Sigmoid colon (tissue), 7 donors: ENCODE data around the gene RAB31. TPM values are rescaled to one million over a fixed set of nuclear protein-coding genes. Genes with fewer than 3 reads are reported as not detected.
A peak's percentile ranks its signal among the peaks of the same experiment; 100 is the strongest.

Experiments
- DNase-seq: peaks from one replicate; pipeline ENCODE4 v3.0.0-alpha.2; 2019
- H3K27ac ChIP-seq, 4 donors: fragments of 200-600 bp; sonication (generic); one replicate each; pipeline ENCODE4 v1.5.1; 2016 to 2019; ENCODE audit warnings: mild to moderate bottlenecking in 1 of 4
- H3K27me3 ChIP-seq, 3 donors: fragments of 200-600 bp; sonication (generic); one replicate each; pipeline ENCODE4 v1.5.1; 2019; ENCODE audit warnings: mild to moderate bottlenecking in 1 of 3
- H3K36me3 ChIP-seq, 4 donors: fragments of 200-600 bp; sonication (generic); one replicate each; pipeline ENCODE4 v1.5.1; 2016 to 2019
- H3K4me1 ChIP-seq, 4 donors: fragments of 200-600 bp; sonication (generic); one replicate each; pipeline ENCODE4 v1.5.1; 2017 to 2019
- H3K4me3 ChIP-seq, 4 donors: fragments of 200-600 bp; sonication (generic); one replicate each; pipeline ENCODE4 v1.5.1; 2017 to 2019; ENCODE audit warnings: mild to moderate bottlenecking in 2 of 4, moderate library complexity in 1 of 4
- H3K9me3 ChIP-seq, 4 donors: fragments of 200-600 bp in 3 of 4; sonication (generic) in 3 of 4; one replicate each; pipeline versions ENCODE4 v1.5.1 to v1.6.1; 2013 to 2019
- CTCF ChIP-seq, 4 experiments: fragments of 450-650 bp in 3 of 4; fragments of 200-600 bp in 1 of 4; IDR thresholded peaks; one replicate each; pipeline ENCODE4 v1.5.1; 2016 to 2019; ENCODE audit warnings: antibody characterized with exemption in 4 of 4, mild to moderate bottlenecking in 3 of 4, moderate library complexity in 2 of 4
- EP300 ChIP-seq, 4 donors: sonication (generic); formaldehyde crosslinking; IDR thresholded peaks; one replicate each; pipeline ENCODE4 v1.6.1; 2017; ENCODE audit warnings: antibody characterized with exemption in 4 of 4
- POLR2A ChIP-seq, 2 donors: fragments of 450-650 bp; IDR thresholded peaks; one replicate each; pipeline ENCODE4 v1.6.1; 2016; ENCODE audit warnings: antibody characterized with exemption in 2 of 2, mild to moderate bottlenecking in 2 of 2, moderate library complexity in 2 of 2
- POLR2AphosphoS5 ChIP-seq, 4 donors: sonication (generic); formaldehyde crosslinking; IDR thresholded peaks; one replicate each; pipeline ENCODE4 v1.6.1; 2017; ENCODE audit warnings: antibody characterized with exemption in 4 of 4
- WGBS, 2 donors: extraction: QIAGEN DNeasy Blood & Tissue Kit; methylation state at CpG; one replicate each; pipeline ENCODE4 v1.1.7; 2013; 5-methylcytosine and 5-hydroxymethylcytosine counted together
- intact Hi-C: fragments of 100-400 bp; cut with DNase I; formaldehyde crosslinking; loops from one replicate; pipeline ENCODE4 v1.15.1; 2023
- polyA plus RNA-seq, 3 donors: library from polyadenylated mRNA; stranded (reverse); fragments of 200-250 nt; gene quantifications; one replicate each; pipeline ENCODE4 v1.2.3, GENCODE V29; 2013
- total RNA-seq, 4 donors: library from RNA; depleted of rRNA; stranded (reverse); fragments of >200 nt; gene quantifications; one replicate each; pipeline ENCODE4 v1.1.0, GENCODE V29; 2016
- donor health status: healthy with polysubstance abuse.
- donor health status: Bipolar disorder and iron deficiency.
- donor health status: healthy.

The RAB31 gene
- total and polyA plus RNA-seq, 7 donors, result 16.2 to 74.6 (median 52.0) TPM

GRCh38 chr18:9714266-9715087 lies 6.4 kb downstream of the RAB31 start:
- Histone ChIP-seq H3K27ac (peak overlapping the region in 2 of 4 donors; percentile 0 to 7), H3K27me3 (no peaks in the 10 kb centered on the region), H3K4me3 (no peak overlapping the region), H3K4me1 (peaks cover 0 to 69% (median 30%) of the 10 kb centered on the region in 4 donors), H3K9me3 (no peaks in the 10 kb centered on the region), H3K36me3 (no peaks in the 10 kb centered on the region)
- 96% methylated on average over 10 of the region's 10 CpGs for WGBS, 2 donors
- peak; percentile 37 for DNase-seq
- TF ChIP-seq POLR2A (IDR thresholded peaks at IDR 0.05), result no peak
- no peak for TF ChIP-seq EP300 (IDR thresholded peaks at IDR 0.05)
- no peak for TF ChIP-seq CTCF (IDR thresholded peaks at IDR 0.05)
- no peak for TF ChIP-seq POLR2AphosphoS5 (IDR thresholded peaks at IDR 0.05)
- intact Hi-C loops, result no loop called here

DNA sequence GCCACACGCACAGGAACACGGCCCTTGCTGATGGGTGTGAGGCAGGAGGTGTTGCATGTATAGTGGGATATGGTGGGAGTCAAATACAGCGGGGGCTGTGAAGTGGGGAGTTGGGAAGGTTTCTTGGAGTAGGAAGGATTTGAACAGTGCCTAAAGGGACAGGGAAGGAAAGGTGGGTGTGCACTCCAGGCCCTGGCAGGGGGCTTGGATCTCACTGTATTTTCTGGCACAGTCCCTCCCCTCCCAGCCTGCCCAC lies 6.9 kb downstream of the RAB31 start:
- Histone ChIP-seq H3K4me3 (no peak overlapping the region), H3K27ac (peak overlapping the region in 2 of 4 donors; percentile 0 to 7), H3K27me3 (no peaks in the 10 kb centered on the region), H3K36me3 (no peaks in the 10 kb centered on the region), H3K4me1 (peaks cover 0 to 69% (median 29%) of the 10 kb centered on the region in 4 donors), H3K9me3 (no peaks in the 10 kb centered on the region)
- WGBS, 2 donors, result 91 to 95% methylated on average over 3 of the region's 3 CpGs
- intact Hi-C loops, result no loop called here
- TF ChIP-seq CTCF (IDR thresholded peaks at IDR 0.05) (no peak), EP300 (IDR thresholded peaks at IDR 0.05) (no peak), POLR2A (IDR thresholded peaks at IDR 0.05) (no peak), POLR2AphosphoS5 (IDR thresholded peaks at IDR 0.05) (no peak)
- peak; percentile 12 for DNase-seq

DNA sequence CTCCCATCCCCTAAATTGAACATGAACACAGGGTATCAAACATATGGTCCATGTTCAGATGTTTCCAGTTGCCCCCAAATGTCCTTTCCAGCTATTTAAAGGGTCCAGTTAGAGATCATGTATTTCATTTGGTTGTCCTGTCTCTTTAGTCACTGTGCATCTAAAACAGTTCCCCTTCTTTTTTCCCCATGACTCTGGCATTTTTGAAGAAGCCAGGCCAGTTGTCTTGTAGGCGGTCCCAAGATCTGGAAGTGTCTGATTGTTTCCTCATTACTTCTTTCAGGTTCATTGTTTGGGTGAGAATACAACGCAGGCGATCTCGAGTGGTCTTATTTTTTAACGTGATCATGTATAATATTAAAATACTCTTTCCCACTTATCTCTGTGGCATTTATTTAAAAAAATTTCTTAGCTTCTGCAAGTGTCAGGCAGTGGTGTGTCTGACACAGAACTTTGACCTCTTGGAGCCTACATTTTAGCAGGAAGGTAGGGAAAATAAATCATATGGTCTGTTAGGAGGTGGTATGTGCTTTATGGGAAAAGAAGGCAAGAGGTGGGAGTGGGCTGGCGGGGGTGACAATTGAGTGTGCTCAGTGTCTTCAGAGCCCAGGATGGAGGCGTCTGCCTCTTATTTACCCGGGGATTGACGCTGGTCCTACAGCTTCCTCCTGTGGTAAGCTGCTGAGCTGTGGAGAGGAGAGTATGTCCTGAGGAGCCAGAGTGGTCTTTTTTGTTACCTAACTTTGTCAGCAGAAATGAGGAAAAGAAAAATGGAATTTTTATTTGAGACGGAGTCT lies 8.1 kb downstream of the RAB31 start:
- H3K9me3 ChIP-seq, result no peaks in the 10 kb centered on the region
- TF ChIP-seq EP300 (IDR thresholded peaks at IDR 0.05) (no peak), POLR2AphosphoS5 (IDR thresholded peaks at IDR 0.05) (no peak), CTCF (IDR thresholded peaks at IDR 0.05) (no peak), POLR2A (IDR thresholded peaks at IDR 0.05) (no peak)
- no peaks in the 10 kb centered on the region for H3K36me3 ChIP-seq
- intact Hi-C loops, result no loop called here
- 66 to 72% methylated on average over 10 of the region's 10 CpGs for WGBS, 2 donors
- no peak overlapping the region for H3K4me3 ChIP-seq
- peak; percentile 28 for DNase-seq
- H3K4me1 ChIP-seq, result peaks cover 0 to 66% (median 25%) of the 10 kb centered on the region in 4 donors
- H3K27ac ChIP-seq, result peak overlapping the region in 2 of 4 donors; percentile 14 to 31
- no peaks in the 10 kb centered on the region for H3K27me3 ChIP-seq

- H3K27me3 ChIP-seq, result no peaks in the 10 kb centered on the region
- H3K36me3 ChIP-seq, result no peaks in the 10 kb centered on the region
- DNase-seq, result peak; percentile 8
- 82 to 85% methylated on average over 8 of the region's 8 CpGs for WGBS, 2 donors
- no peak overlapping the region for H3K4me3 ChIP-seq
- peaks cover 0 to 58% (median 18%) of the 10 kb centered on the region in 4 donors for H3K4me1 ChIP-seq
- H3K27ac ChIP-seq, result peak overlapping the region in 1 of 4 donors; percentile 31
- TF ChIP-seq POLR2AphosphoS5 (IDR thresholded peaks at IDR 0.05) (no peak), CTCF (IDR thresholded peaks at IDR 0.05) (no peak), POLR2A (IDR thresholded peaks at IDR 0.05) (no peak), EP300 (IDR thresholded peaks at IDR 0.05) (no peak)
- H3K9me3 ChIP-seq, result no peaks in the 10 kb centered on the region
- intact Hi-C loops, result no loop called here
Measured at GRCh38 chr18:9716780-9717563, 8.9 kb downstream of the RAB31 start.
